Measurements from ENCODE around the gene U2AF2.

The U2AF2 gene

DNA sequence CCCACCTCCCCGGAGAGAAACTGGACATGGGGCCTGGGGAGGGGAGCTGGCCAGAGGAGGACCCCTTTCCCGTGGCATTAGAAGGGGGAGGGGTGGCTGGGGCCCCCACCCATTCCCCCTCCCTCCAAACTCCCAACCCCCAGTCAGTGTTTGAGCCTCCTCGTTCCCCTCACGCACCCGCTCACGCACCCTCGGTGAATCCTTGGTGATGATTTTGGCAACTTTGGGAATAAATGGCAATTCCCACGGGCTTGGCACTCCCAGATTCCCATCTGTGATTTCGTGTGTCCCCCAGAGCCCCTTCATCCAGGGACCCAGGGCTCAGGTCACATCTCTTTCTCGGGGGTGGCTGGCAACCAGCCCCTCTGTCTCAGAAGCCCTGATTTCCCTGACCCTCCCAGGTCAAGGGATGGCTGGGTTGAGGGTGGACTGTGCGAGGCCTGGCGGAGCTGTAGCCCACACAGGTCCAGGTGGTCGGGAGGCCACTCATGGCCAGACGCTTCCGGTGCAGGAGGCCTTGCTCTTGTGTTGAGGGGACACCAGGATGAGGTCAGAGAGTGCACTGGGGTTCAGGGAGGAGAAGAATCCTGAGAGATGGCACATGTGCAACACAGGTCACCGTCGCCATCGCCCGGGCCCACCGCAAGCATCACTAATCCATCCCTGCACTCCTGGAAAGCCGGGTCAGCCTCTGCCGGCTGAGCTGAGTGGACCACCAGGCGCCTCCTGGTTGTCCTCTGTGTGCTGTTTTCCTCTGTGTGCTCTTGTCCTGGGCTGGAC lies 40.9 kb downstream of the U2AF2 start:
- DNase-seq (ENCODE audit: low spot score), result no peak
- Mint-ChIP-seq H3K4me3 (no peak overlapping the region), H3K4me1 (ENCODE audit: low read depth) (no peaks in the 10 kb centered on the region), H3K27ac (no peak overlapping the region), H3K27me3 (ENCODE audit: low read depth) (no peaks in the 10 kb centered on the region), H3K9me3 (no peaks in the 10 kb centered on the region), H3K36me3 (ENCODE audit: low read depth) (peaks cover 20% of the 10 kb centered on the region)

DNA sequence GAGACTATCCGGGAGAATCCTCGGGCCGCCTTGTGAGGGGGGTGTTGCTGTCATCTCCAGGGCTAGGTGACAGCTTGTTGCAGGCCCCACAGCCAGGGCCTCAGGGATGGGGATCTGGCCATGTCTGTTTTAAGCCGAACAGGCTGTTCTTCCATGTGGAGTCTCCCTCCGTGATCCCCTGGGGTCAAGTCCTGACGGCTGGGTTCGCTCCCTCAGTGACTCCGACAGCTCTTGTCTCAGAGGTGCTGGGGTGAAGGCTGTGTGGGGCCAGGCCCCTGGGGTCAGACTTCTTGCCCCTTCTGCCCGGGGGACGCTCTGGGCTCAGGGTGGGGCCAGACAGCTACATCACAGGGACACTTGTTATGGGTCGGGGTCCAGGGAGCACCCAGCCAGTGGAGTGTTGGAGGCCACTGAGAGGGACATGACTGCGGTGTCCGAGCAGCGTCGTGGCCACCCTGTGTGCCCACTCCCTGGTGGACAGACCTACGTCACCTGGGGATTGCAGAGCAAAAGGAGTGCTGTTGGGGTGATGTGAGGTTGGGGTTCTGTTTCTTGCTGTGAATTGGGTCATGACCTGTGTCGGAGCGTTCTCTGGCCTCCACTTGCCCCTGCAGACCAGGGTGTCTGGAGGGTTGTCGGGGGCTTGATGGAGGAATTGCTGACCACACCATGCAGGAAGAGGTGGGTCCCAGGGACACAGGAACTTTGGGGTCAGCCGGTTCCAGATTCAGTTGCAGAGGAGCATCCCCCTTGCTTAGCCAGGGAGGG lies 41.6 kb downstream of the U2AF2 start:
- H3K9me3 Mint-ChIP-seq, result no peaks in the 10 kb centered on the region
- DNase-seq (ENCODE audit: low spot score), result no peak
- peaks cover 21% of the 10 kb centered on the region for H3K36me3 Mint-ChIP-seq (ENCODE audit: low read depth)
- no peaks in the 10 kb centered on the region for H3K27me3 Mint-ChIP-seq (ENCODE audit: low read depth)
- no peak overlapping the region for H3K4me3 Mint-ChIP-seq
- H3K27ac Mint-ChIP-seq, result no peak overlapping the region
- no peaks in the 10 kb centered on the region for H3K4me1 Mint-ChIP-seq (ENCODE audit: low read depth)

DNA sequence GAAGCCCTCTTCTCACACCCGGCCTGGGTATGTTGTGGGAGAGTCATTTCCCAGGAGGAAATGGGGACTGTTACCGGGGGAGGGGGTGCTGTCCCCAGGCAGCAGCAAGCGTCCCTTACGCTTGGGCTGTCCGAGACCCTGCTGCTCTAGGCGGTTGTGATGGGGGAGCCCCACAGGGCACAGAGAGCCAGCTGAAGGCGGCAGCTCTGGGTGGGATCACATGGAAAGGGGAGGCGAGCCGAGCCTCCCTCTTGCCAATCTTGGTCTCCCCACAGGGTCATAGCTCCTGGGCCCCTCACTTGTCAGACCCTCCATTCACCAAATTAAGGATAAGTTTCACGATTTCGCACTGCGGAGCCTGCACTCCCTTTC lies 42.2 kb downstream of the U2AF2 start:
- H3K36me3 Mint-ChIP-seq (ENCODE audit: low read depth), result peaks cover 23% of the 10 kb centered on the region
- no peak for DNase-seq (ENCODE audit: low spot score)
- H3K27me3 Mint-ChIP-seq (ENCODE audit: low read depth), result no peaks in the 10 kb centered on the region
- no peak overlapping the region for H3K27ac Mint-ChIP-seq
- no peak overlapping the region for H3K4me3 Mint-ChIP-seq
- H3K4me1 Mint-ChIP-seq (ENCODE audit: low read depth), result no peaks in the 10 kb centered on the region
- H3K9me3 Mint-ChIP-seq, result no peaks in the 10 kb centered on the region

GRCh38 chr19:55697698-55698097 lies 42.9 kb downstream of the U2AF2 start:
- Mint-ChIP-seq H3K9me3 (no peaks in the 10 kb centered on the region), H3K27ac (no peak overlapping the region), H3K36me3 (ENCODE audit: low read depth) (peaks cover 23% of the 10 kb centered on the region), H3K27me3 (ENCODE audit: low read depth) (no peaks in the 10 kb centered on the region), H3K4me1 (ENCODE audit: low read depth) (no peaks in the 10 kb centered on the region), H3K4me3 (no peak overlapping the region)
- no peak for DNase-seq (ENCODE audit: low spot score)

- no peak for DNase-seq (ENCODE audit: low spot score)
- no peaks in the 10 kb centered on the region for H3K27me3 Mint-ChIP-seq (ENCODE audit: low read depth)
- H3K36me3 Mint-ChIP-seq (ENCODE audit: low read depth), result peaks cover 23% of the 10 kb centered on the region
- peak overlapping the region; percentile 6 for H3K27ac Mint-ChIP-seq
- no peaks in the 10 kb centered on the region for H3K9me3 Mint-ChIP-seq
- H3K4me1 Mint-ChIP-seq (ENCODE audit: low read depth), result no peaks in the 10 kb centered on the region
- H3K4me3 Mint-ChIP-seq, result no peak overlapping the region
Observed at GRCh38 chr19:55698256-55698655, 43.4 kb downstream of the U2AF2 start.

- Mint-ChIP-seq H3K27me3 (ENCODE audit: low read depth) (no peaks in the 10 kb centered on the region), H3K4me1 (ENCODE audit: low read depth) (peaks cover 2% of the 10 kb centered on the region), H3K9me3 (no peaks in the 10 kb centered on the region), H3K4me3 (no peak overlapping the region), H3K36me3 (ENCODE audit: low read depth) (peaks cover 20% of the 10 kb centered on the region), H3K27ac (no peak overlapping the region)
- no peak for DNase-seq (ENCODE audit: low spot score)
Observed at GRCh38 chr19:55699221-55699620, 44.4 kb downstream of the U2AF2 start.

DNA sequence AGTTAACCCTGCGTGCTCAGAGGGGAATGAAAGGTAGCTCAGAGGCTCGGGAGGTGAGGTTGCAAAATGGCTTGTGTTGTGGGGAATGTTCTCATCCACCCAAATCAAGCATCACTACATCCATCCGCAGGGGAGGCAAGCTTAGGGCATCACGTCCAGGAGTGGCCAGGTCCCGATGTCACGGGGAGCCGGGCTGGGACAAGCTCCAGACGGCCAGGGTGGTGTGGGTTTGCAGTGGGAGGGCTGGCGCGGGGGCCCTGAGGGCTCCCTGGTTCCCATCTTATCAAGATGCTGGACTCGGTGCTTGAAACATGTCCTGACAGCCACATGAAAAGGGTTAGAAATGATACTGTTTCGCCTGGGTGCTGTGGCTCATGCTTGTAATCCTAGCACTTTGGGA lies 46.0 kb downstream of the U2AF2 start:
- H3K27me3 Mint-ChIP-seq (ENCODE audit: low read depth), result no peaks in the 10 kb centered on the region
- H3K4me3 Mint-ChIP-seq, result no peak overlapping the region
- H3K36me3 Mint-ChIP-seq (ENCODE audit: low read depth), result peaks cover 25% of the 10 kb centered on the region
- no peak overlapping the region for H3K27ac Mint-ChIP-seq
- H3K4me1 Mint-ChIP-seq (ENCODE audit: low read depth), result peaks cover 2% of the 10 kb centered on the region
- no peak for DNase-seq (ENCODE audit: low spot score)
- no peaks in the 10 kb centered on the region for H3K9me3 Mint-ChIP-seq

- DNase-seq (ENCODE audit: low spot score), result no peak
- Mint-ChIP-seq H3K4me3 (no peak overlapping the region), H3K4me1 (ENCODE audit: low read depth) (peaks cover 2% of the 10 kb centered on the region), H3K27me3 (ENCODE audit: low read depth) (no peaks in the 10 kb centered on the region), H3K9me3 (no peaks in the 10 kb centered on the region), H3K27ac (no peak overlapping the region), H3K36me3 (ENCODE audit: low read depth) (peaks cover 22% of the 10 kb centered on the region)
Observed at GRCh38 chr19:55702131-55702627, 47.3 kb downstream of the U2AF2 start.

DNA sequence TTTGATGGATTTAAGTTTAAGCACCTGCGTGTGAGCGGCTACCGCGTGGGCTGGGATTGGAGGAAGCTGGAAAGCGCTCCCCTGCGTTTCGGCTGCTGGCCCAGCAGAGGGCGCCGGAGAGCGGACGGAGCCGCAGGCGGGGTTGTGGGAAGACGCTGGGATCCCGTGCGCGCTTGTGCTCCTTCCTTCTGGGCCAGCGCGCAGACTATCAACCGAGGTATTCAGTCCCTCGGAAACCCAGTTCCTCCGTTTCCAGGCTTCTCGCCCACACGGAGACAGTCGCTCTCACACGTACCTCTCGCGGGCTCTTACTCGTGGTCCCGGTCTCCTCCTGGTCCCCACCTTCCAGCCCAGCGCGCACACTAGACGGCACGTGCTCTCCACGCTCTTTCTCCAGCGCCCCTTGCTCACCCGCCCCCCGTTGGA lies 49.0 kb downstream of the U2AF2 start:
- Mint-ChIP-seq H3K36me3 (ENCODE audit: low read depth) (peaks cover 12% of the 10 kb centered on the region), H3K4me1 (ENCODE audit: low read depth) (peaks cover 2% of the 10 kb centered on the region), H3K27ac (no peak overlapping the region), H3K9me3 (no peaks in the 10 kb centered on the region), H3K27me3 (ENCODE audit: low read depth) (no peaks in the 10 kb centered on the region), H3K4me3 (no peak overlapping the region)
- peak; percentile 40 for DNase-seq (ENCODE audit: low spot score)

- no peak overlapping the region for H3K27ac Mint-ChIP-seq
- H3K36me3 Mint-ChIP-seq (ENCODE audit: low read depth), result peaks cover 12% of the 10 kb centered on the region
- H3K27me3 Mint-ChIP-seq (ENCODE audit: low read depth), result no peaks in the 10 kb centered on the region
- no peaks in the 10 kb centered on the region for H3K9me3 Mint-ChIP-seq
- peaks cover 2% of the 10 kb centered on the region for H3K4me1 Mint-ChIP-seq (ENCODE audit: low read depth)
- DNase-seq (ENCODE audit: low spot score), result no peak
- H3K4me3 Mint-ChIP-seq, result no peak overlapping the region
Observed at GRCh38 chr19:55704494-55705245, 49.8 kb downstream of the U2AF2 start.

DNA sequence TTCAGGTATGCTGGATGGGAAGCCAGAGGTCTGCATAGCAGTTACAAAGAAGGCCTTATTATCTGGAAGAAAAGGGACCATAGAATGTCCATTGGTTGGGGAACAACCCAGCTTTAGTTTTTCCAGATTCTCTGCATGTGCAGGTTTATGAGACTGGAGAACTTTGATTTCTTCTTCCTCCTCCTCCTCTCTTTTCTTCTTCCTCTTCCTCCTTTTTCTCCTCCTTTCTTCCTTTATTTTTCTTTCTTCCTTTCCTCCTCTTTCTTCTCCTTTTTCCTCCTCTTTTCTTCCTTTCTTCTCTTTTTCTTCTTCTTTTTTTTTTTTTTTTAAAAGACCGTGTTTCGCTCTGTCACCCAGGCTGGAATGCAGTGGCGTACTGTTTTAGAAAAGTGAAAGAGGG lies 51.1 kb downstream of the U2AF2 start:
- Mint-ChIP-seq H3K36me3 (ENCODE audit: low read depth) (peaks cover 8% of the 10 kb centered on the region), H3K9me3 (no peaks in the 10 kb centered on the region), H3K4me1 (ENCODE audit: low read depth) (peaks cover 2% of the 10 kb centered on the region), H3K27me3 (ENCODE audit: low read depth) (no peaks in the 10 kb centered on the region), H3K27ac (no peak overlapping the region), H3K4me3 (no peak overlapping the region)
- DNase-seq (ENCODE audit: low spot score), result no peak

DNA sequence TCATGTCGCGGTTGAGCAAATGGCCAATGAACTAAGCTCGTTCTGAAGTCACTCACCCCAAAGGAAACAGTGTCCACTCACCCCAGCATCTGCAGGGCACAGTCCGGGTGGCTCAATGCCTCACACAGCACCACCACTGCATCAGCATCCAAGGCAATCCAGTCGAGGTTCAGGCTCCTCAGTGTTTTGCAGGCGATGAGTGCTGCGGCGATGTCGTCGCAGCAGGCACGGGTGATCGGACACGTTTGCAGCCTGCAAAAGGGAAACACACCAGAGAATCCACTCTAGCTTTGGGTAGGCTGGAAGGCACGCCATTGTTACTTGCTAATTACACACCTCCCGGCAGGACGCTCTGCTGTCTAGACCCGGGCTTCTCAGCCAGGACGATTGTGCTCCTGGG lies 56.9 kb downstream of the U2AF2 start:
- peaks cover 10% of the 10 kb centered on the region for H3K9me3 Mint-ChIP-seq
- H3K4me3 Mint-ChIP-seq, result no peak overlapping the region
- DNase-seq (ENCODE audit: low spot score), result no peak
- no peaks in the 10 kb centered on the region for H3K4me1 Mint-ChIP-seq (ENCODE audit: low read depth)
- H3K27me3 Mint-ChIP-seq (ENCODE audit: low read depth), result no peaks in the 10 kb centered on the region
- H3K36me3 Mint-ChIP-seq (ENCODE audit: low read depth), result peaks cover 3% of the 10 kb centered on the region
- no peak overlapping the region for H3K27ac Mint-ChIP-seq

GRCh38 chr19:55712804-55713631 lies 58.2 kb downstream of the U2AF2 start:
- H3K27me3 Mint-ChIP-seq (ENCODE audit: low read depth), result no peaks in the 10 kb centered on the region
- peaks cover 10% of the 10 kb centered on the region for H3K9me3 Mint-ChIP-seq
- no peaks in the 10 kb centered on the region for H3K4me1 Mint-ChIP-seq (ENCODE audit: low read depth)
- no peak overlapping the region for H3K4me3 Mint-ChIP-seq
- no peak overlapping the region for H3K27ac Mint-ChIP-seq
- DNase-seq (ENCODE audit: low spot score), result no peak
- H3K36me3 Mint-ChIP-seq (ENCODE audit: low read depth), result peaks cover 3% of the 10 kb centered on the region

Measured in T-helper 2 cell treated with Interferon-gamma antibody and Interleukin-4, amounts not matched to agents 5 μg/mL and 100 μg/mL, for 36 hours (primary cell).